GM12878 (cell line): ENCODE measurements around the gene DEPDC1B. TPM values are rescaled to one million over a fixed set of nuclear protein-coding genes. Genes with fewer than 3 reads are reported as not detected.

Experiments
- ATAC-seq: fragments of 200-7000 bp; cut with Tn5 transposase; 3 replicates; pipeline ENCODE4 v1.9.1; 2020; ENCODE audit warnings: mild to moderate bottlenecking, moderate library complexity
- BruUV-seq: library from RNA; stranded (reverse); fragments of 400-500 nt; replicated peaks from 2 replicates; lab custom pipeline; 2021; lab: Mats Ljungman, UMichigan
- CTCF ChIA-PET: fragments of 300-600 bp; sonication (Branson Sonifier 250); formaldehyde crosslinking; extraction: SDS; loops from one replicate; lab custom pipeline; 2021; ENCODE audit warnings: inconsistent platforms; lab: Yijun Ruan, JAX
- POLR2A ChIA-PET: fragments of 350-600 bp; formaldehyde crosslinking; extraction: SDS; loops from one replicate; lab custom pipeline; 2021; ENCODE audit warnings: inconsistent platforms; lab: Charles Lee
- RAD21 ChIA-PET: fragments of 300-600 bp; sonication (Branson Sonifier 250); formaldehyde crosslinking; loops from one replicate; lab custom pipeline; 2023; ENCODE audit warnings: antibody characterized with exemption; ENCODE audit not compliant: unreplicated experiment; lab: Charles Lee
- SMC1A ChIA-PET: fragments of 300-600 bp; sonication (Branson Sonifier 250); formaldehyde crosslinking; loops from one replicate; lab custom pipeline; 2023; ENCODE audit not compliant: unreplicated experiment, uncharacterized antibody; lab: Charles Lee
- DNase-seq: peaks from one replicate; pipeline ENCODE4 v3.0.0-alpha.2; 2011; ENCODE audit warnings: low read depth, low spot score
- FAIRE-seq: peaks from 3 replicates; lab custom pipeline; 2011; peaks lifted over from hg19 to GRCh38; lab: Jason Lieb, UNC
- H2AFZ ChIP-seq: 2 replicates; pipeline ENCODE4 v1.6.0; 2011; ENCODE audit warnings: low read depth, low read length, control low read depth; ENCODE audit not compliant: control insufficient read depth
- H3K27ac ChIP-seq: 2 replicates; pipeline ENCODE4 v1.5.1; 2011; ENCODE audit warnings: control low read depth; ENCODE audit not compliant: control insufficient read depth, insufficient read depth
- H3K27me3 ChIP-seq, 2 experiments: replicated peaks in 1 of 2; 2 replicates each; pipeline versions ENCODE4 v1.6.0 to v1.6.1; 2011; ENCODE audit warnings: low read length in 1 of 2; ENCODE audit not compliant: control insufficient read depth in 2 of 2, insufficient read depth in 2 of 2
- H3K36me3 ChIP-seq, 2 experiments: 2 replicates each; pipeline ENCODE4 v1.5.1; 2011; ENCODE audit warnings: low read length in 1 of 2; ENCODE audit not compliant: control insufficient read depth in 2 of 2, insufficient read depth in 2 of 2
- H3K4me1 ChIP-seq: 2 replicates; pipeline ENCODE4 v1.6.1; 2011; ENCODE audit warnings: mild to moderate bottlenecking, low read length, moderate library complexity, mixed read lengths; ENCODE audit not compliant: control insufficient read depth, insufficient read depth
- H3K4me2 ChIP-seq: 2 replicates; pipeline ENCODE4 v1.6.0; 2011; ENCODE audit warnings: control low read depth; ENCODE audit not compliant: control insufficient read depth, insufficient read depth
- H3K4me3 ChIP-seq: fragments of 200-600 bp; sonication (generic); 2 replicates; pipeline ENCODE4 v1.5.1; 2016
- H3K79me2 ChIP-seq: 2 replicates; pipeline ENCODE4 v1.6.0; 2011; ENCODE audit warnings: low read length; ENCODE audit not compliant: control insufficient read depth, insufficient read depth
- H3K9ac ChIP-seq: 2 replicates; pipeline ENCODE4 v1.8.0; 2011; ENCODE audit warnings: low read length, control low read depth, mixed read lengths; ENCODE audit not compliant: control insufficient read depth, insufficient read depth
- H3K9me3 ChIP-seq: replicated peaks from 3 replicates; pipeline ENCODE4 v1.5.1; 2011; ENCODE audit warnings: mild to moderate bottlenecking, low read length; ENCODE audit not compliant: control insufficient read depth, insufficient read depth
- H4K20me1 ChIP-seq: 2 replicates; pipeline ENCODE4 v1.6.0; 2011; ENCODE audit not compliant: control insufficient read depth, insufficient read depth
- BHLHE40 ChIP-seq, 2 experiments: fragments of 450-650 bp in 1 of 2; IDR thresholded peaks; 2 replicates each; pipeline ENCODE4 v1.6.1; 2011 to 2017; ENCODE audit warnings: low read depth in 2 of 2, borderline replicate concordance in 1 of 2, improper control_type of control experiment in 1 of 2, low read length in 1 of 2, mild to moderate bottlenecking in 1 of 2
- HCFC1 ChIP-seq: fragments of 150-350 bp; IDR thresholded peaks from 2 replicates; pipeline ENCODE4 v1.6.1; 2014; ENCODE audit warnings: low read length
- MEF2B ChIP-seq: fragments of 450-650 bp; IDR thresholded peaks from 2 replicates; pipeline ENCODE4 v1.6.1; 2018; ENCODE audit warnings: mild to moderate bottlenecking, moderate library complexity; ENCODE audit not compliant: partially characterized antibody, poor library complexity, severe bottlenecking
- MXI1 ChIP-seq: fragments of 150-350 bp; IDR thresholded peaks from 2 replicates; pipeline ENCODE4 v1.6.1; 2011; ENCODE audit warnings: low read depth, mild to moderate bottlenecking, inconsistent platforms, low read length, improper control_type of control experiment
- NFYB ChIP-seq: IDR thresholded peaks from 2 replicates; pipeline ENCODE4 v1.6.1; 2011; ENCODE audit warnings: low read depth, mild to moderate bottlenecking, low read length, improper control_type of control experiment, moderate library complexity; ENCODE audit not compliant: insufficient read depth
- NRF1 ChIP-seq: conservative IDR thresholded peaks from 2 replicates; pipeline ENCODE4 v1.6.1; 2011; ENCODE audit warnings: mild to moderate bottlenecking, low read depth, low read length, improper control_type of control experiment
- PML ChIP-seq: IDR thresholded peaks from 2 replicates; pipeline ENCODE4 v1.6.1; 2012; ENCODE audit warnings: low read length, inconsistent platforms
- RELA ChIP-seq: fragments of 450-650 bp; IDR thresholded peaks from 2 replicates; pipeline ENCODE4 v1.8.0; 2014; ENCODE audit warnings: borderline replicate concordance; ENCODE audit not compliant: partially characterized antibody
- SMAD5 ChIP-seq: IDR thresholded peaks from 2 replicates; pipeline ENCODE4 v1.6.1; 2016; ENCODE audit warnings: antibody characterized with exemption, low read depth
- SMARCA5 ChIP-seq: fragments of 450-650 bp; IDR thresholded peaks from 2 replicates; pipeline ENCODE4 v1.6.1; 2017; ENCODE audit warnings: mild to moderate bottlenecking
- TCF12 ChIP-seq: IDR thresholded peaks from 2 replicates; pipeline ENCODE4 v1.6.1; 2011; ENCODE audit warnings: low read depth, mild to moderate bottlenecking, low read length
- TCF7 ChIP-seq: IDR thresholded peaks from 2 replicates; pipeline ENCODE4 v1.6.1; 2014; ENCODE audit warnings: antibody characterized with exemption, borderline replicate concordance
- WGBS: methylation state at CpG from one replicate; pipeline ENCODE4 v1.1.6; 2016; ENCODE audit warnings: low lambda C conversion rate; ENCODE audit not compliant: insufficient replicate concordance, insufficient coverage; ENCODE audit errors: missing lambda C conversion rate; 5-methylcytosine and 5-hydroxymethylcytosine counted together
- in situ Hi-C: fragments of 300-500 bp; cut with MboI; formaldehyde crosslinking; loops from 9 replicates; pipeline ENCODE4 v1.14.3; 2018; ENCODE audit warnings: mixed read lengths
- intact Hi-C: fragments of 100-400 bp; cut with micrococcal nuclease; formaldehyde crosslinking; loops from one replicate; pipeline ENCODE4 v1.14.2; 2022; ENCODE audit not compliant: unreplicated experiment
- polyA plus RNA-seq, 11 experiments: library from polyadenylated mRNA; depleted of rRNA in 4 of 11; unstranded in 6 of 11; stranded (reverse) in 5 of 11; fragments of >200 nt; fragmentation: Nextera tagmentation in 4 of 11; fragmentation: Illumina TruSeq in 1 of 11; extraction: Ambion mirVana in 4 of 11; extraction: Trizol in 1 of 11; gene quantifications; 1 replicate in 1 of 11; 2 replicates in 10 of 11; pipeline versions ENCODE4 v1.2.1 to v1.2.3, GENCODE V29; 2011 to 2016; ENCODE audit warnings: inconsistent platforms in 2 of 11, missing spikeins in 2 of 11, low read depth in 1 of 11
- total RNA-seq, 4 experiments: library from RNA; depleted of rRNA in 3 of 4; stranded (reverse); fragments of >200 nt in 3 of 4; fragmentation: Illumina TruSeq in 1 of 4; extraction: Trizol in 1 of 4; gene quantifications; 2 replicates each; pipeline versions ENCODE4 v1.2.1 to v1.2.3, GENCODE V29; 2013 to 2021
- TF ChIP-seq, protein P1 (sequence below): IDR thresholded peaks from 2 replicates; pipeline ENCODE4 v1.6.1; 2012; ENCODE audit warnings: improper control_type of control experiment, low read depth, low read length; ENCODE audit not compliant: insufficient replicate concordance

The DEPDC1B gene
- total and polyA plus RNA-seq, 10 of the 15 experiments (the other 5 are each of a cell fraction or from before 2014, with no cell fraction given), result 29.7 to 56.5 (median 35.5) TPM

- TF ChIP-seq BHLHE40 (IDR thresholded peaks at IDR 0.05; ENCODE audit: borderline replicate concordance in 1 of 2, low read depth in 2 of 2, low read length in 1 of 2), result no peak
- no peak for TF ChIP-seq MEF2B
- no peak for TF ChIP-seq NFYB
Measured at GRCh38 chr5:60594715-60595477, 105.1 kb downstream of the DEPDC1B start (continued).

DNA sequence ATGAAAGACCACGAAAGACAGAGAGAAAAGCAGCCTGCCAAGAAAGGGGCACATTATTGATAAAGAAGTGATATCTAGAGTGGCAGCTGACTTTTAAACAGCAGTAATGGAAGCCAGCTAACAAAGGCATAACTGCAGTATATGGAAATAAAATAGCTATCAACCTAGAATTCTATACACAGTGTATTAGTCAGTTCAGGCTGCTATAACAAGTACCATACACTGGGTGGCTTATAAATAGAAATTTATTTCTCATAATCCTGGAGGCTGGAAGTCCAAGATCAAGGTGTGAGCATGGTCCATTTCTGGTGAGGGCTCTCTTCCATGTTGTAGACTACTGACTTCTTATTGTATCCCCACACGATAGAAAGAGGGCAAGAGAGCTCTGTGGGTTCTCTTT is 109.8 kb downstream of the DEPDC1B start:
- H3K4me2 ChIP-seq, result no peak overlapping the region
- no peak for ATAC-seq
- H3K9ac ChIP-seq, result no peak overlapping the region
- BruUV-seq, result no TSS peak
- intact Hi-C loops, result no loop called here
- H2AFZ ChIP-seq, result no peak overlapping the region
- WGBS, result 95% methylated on average over 2 of the region's 2 CpGs
- POLR2A ChIA-PET, result no interaction called here
- H3K4me3 ChIP-seq, result no peak overlapping the region
- H3K36me3 ChIP-seq, result no peaks in the 10 kb centered on the region
- RAD21 ChIA-PET, result interaction anchor here (1.1 kb wide), 1 partner anchor 208 kb away, joined by 3 read pairs; no protein-coding TSS in a partner anchor
- in situ Hi-C loops, result no loop called here
- H3K27me3 ChIP-seq, result no peaks in the 10 kb centered on the region
- H3K9me3 ChIP-seq, result no peaks in the 10 kb centered on the region; the same call in 2 of the 3 replicates
- no peaks in the 10 kb centered on the region for H3K79me2 ChIP-seq
- no peaks in the 10 kb centered on the region for H4K20me1 ChIP-seq
- no peak for DNase-seq
- peaks cover 7% of the 10 kb centered on the region; the same call in 1 of the 2 replicates for H3K4me1 ChIP-seq
- no peak for FAIRE-seq
- CTCF ChIA-PET, result interaction anchor here (0.7 to 2.1 kb wide), 8 partner anchors 7 to 780 kb away, joined by 3 to 7 read pairs (median 3); no protein-coding TSS in a partner anchor
- SMC1A ChIA-PET, result interaction anchor here (0.8 to 1.3 kb wide), 4 partner anchors 21 to 783 kb away, joined by 3 read pairs; no protein-coding TSS in a partner anchor
- H3K27ac ChIP-seq, result no peak overlapping the region
- TF ChIP-seq SMARCA5, result no peak
- TF ChIP-seq SMAD5, result no peak
- no peak for TF ChIP-seq RELA
- no peak for TF ChIP-seq PML
- no peak for TF ChIP-seq NFYB
- TF ChIP-seq HCFC1, result no peak
- TF ChIP-seq TCF7, result no peak
- TF ChIP-seq TCF12, result no peak
- TF ChIP-seq MXI1, result no peak
- TF ChIP-seq, protein P1, sequence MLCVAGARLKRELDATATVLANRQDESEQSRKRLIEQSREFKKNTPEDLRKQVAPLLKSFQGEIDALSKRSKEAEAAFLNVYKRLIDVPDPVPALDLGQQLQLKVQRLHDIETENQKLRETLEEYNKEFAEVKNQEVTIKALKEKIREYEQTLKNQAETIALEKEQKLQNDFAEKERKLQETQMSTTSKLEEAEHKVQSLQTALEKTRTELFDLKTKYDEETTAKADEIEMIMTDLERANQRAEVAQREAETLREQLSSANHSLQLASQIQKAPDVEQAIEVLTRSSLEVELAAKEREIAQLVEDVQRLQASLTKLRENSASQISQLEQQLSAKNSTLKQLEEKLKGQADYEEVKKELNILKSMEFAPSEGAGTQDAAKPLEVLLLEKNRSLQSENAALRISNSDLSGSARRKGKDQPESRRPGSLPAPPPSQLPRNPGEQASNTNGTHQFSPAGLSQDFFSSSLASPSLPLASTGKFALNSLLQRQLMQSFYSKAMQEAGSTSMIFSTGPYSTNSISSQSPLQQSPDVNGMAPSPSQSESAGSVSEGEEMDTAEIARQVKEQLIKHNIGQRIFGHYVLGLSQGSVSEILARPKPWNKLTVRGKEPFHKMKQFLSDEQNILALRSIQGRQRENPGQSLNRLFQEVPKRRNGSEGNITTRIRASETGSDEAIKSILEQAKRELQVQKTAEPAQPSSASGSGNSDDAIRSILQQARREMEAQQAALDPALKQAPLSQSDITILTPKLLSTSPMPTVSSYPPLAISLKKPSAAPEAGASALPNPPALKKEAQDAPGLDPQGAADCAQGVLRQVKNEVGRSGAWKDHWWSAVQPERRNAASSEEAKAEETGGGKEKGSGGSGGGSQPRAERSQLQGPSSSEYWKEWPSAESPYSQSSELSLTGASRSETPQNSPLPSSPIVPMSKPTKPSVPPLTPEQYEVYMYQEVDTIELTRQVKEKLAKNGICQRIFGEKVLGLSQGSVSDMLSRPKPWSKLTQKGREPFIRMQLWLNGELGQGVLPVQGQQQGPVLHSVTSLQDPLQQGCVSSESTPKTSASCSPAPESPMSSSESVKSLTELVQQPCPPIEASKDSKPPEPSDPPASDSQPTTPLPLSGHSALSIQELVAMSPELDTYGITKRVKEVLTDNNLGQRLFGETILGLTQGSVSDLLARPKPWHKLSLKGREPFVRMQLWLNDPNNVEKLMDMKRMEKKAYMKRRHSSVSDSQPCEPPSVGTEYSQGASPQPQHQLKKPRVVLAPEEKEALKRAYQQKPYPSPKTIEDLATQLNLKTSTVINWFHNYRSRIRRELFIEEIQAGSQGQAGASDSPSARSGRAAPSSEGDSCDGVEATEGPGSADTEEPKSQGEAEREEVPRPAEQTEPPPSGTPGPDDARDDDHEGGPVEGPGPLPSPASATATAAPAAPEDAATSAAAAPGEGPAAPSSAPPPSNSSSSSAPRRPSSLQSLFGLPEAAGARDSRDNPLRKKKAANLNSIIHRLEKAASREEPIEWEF, result no peak
- no peak for TF ChIP-seq NRF1
